Measurements from ENCODE around the gene MAP4. TPM values are rescaled to one million over a fixed set of nuclear protein-coding genes. Genes with fewer than 3 reads are reported as not detected.

The MAP4 gene
- polyA plus RNA-seq, 1 experiment = 285 TPM

- Histone ChIP-seq H3K27me3 (ENCODE audit: control insufficient read depth, insufficient read depth, low read length) (no peaks in the 10 kb centered on the region), H3K4me3 (ENCODE audit: low read depth, low read length) (no peak overlapping the region), H3K27ac (ENCODE audit: low read depth, low read length) (no peak overlapping the region), H3K9me3 (ENCODE audit: control insufficient read depth, insufficient read depth, low read length) (no peaks in the 10 kb centered on the region)
- TF ChIP-seq CTCF (IDR thresholded peaks at IDR 0.05; ENCODE audit: low read depth, low read length) = no peak
- POLR2A ChIA-PET = no interaction called here
- CTCF ChIA-PET = interaction anchor here (2.2 kb wide), 1 partner anchor 12 kb away, joined by 10 read pairs; no protein-coding TSS in a partner anchor
- DNase-seq (ENCODE audit: low read depth, low spot score) = no peak
Measured at GRCh38 chr3:47978386-47978785, 37.8 kb downstream of the MAP4 start.

- Histone ChIP-seq H3K27me3 (ENCODE audit: control insufficient read depth, insufficient read depth, low read length) (no peaks in the 10 kb centered on the region), H3K9me3 (ENCODE audit: control insufficient read depth, insufficient read depth, low read length) (no peaks in the 10 kb centered on the region), H3K4me3 (ENCODE audit: low read depth, low read length) (no peak overlapping the region), H3K27ac (ENCODE audit: low read depth, low read length) (no peak overlapping the region)
- ChIA-PET CTCF (interaction anchor here (2.2 kb wide), 1 partner anchor 14 kb away, joined by 10 read pairs; no protein-coding TSS in a partner anchor), POLR2A (no interaction called here)
- no peak for TF ChIP-seq CTCF (IDR thresholded peaks at IDR 0.05; ENCODE audit: low read depth, low read length)
- no peak for DNase-seq (ENCODE audit: low read depth, low spot score)
Measured at GRCh38 chr3:47976135-47976732, 40.0 kb downstream of the MAP4 start.

- TF ChIP-seq CTCF (IDR thresholded peaks at IDR 0.05; ENCODE audit: low read depth, low read length) = no peak
- POLR2A ChIA-PET = no interaction called here
- no peak overlapping the region for H3K27ac ChIP-seq (ENCODE audit: low read depth, low read length)
- H3K9me3 ChIP-seq (ENCODE audit: control insufficient read depth, insufficient read depth, low read length) = no peaks in the 10 kb centered on the region
- H3K27me3 ChIP-seq (ENCODE audit: control insufficient read depth, insufficient read depth, low read length) = no peaks in the 10 kb centered on the region
- CTCF ChIA-PET = interaction anchor here (1.1 to 1.3 kb wide), 2 partner anchors 15 to 176 kb away, joined by 3 to 5 read pairs; no protein-coding TSS in a partner anchor
- no peak overlapping the region for H3K4me3 ChIP-seq (ENCODE audit: low read depth, low read length)
- DNase-seq (ENCODE audit: low read depth, low spot score) = no peak
Measured at GRCh38 chr3:47974974-47975470, 41.2 kb downstream of the MAP4 start.

- Histone ChIP-seq H3K9me3 (ENCODE audit: control insufficient read depth, insufficient read depth, low read length) (no peaks in the 10 kb centered on the region), H3K27ac (ENCODE audit: low read depth, low read length) (no peak overlapping the region), H3K4me3 (ENCODE audit: low read depth, low read length) (no peak overlapping the region), H3K27me3 (ENCODE audit: control insufficient read depth, insufficient read depth, low read length) (no peaks in the 10 kb centered on the region)
- no peak for DNase-seq (ENCODE audit: low read depth, low spot score)
- ChIA-PET CTCF (interaction anchor here (1.4 to 1.6 kb wide), 2 partner anchors 19 to 146 kb away, joined by 3 to 11 read pairs; no protein-coding TSS in a partner anchor), POLR2A (no interaction called here)
- no peak for TF ChIP-seq CTCF (IDR thresholded peaks at IDR 0.05; ENCODE audit: low read depth, low read length)
Measured at GRCh38 chr3:47971081-47971480, 45.1 kb downstream of the MAP4 start.

GRCh38 chr3:47964740-47965139 is 51.5 kb downstream of the MAP4 start:
- TF ChIP-seq CTCF (IDR thresholded peaks at IDR 0.05; ENCODE audit: low read depth, low read length) = no peak
- Histone ChIP-seq H3K27me3 (ENCODE audit: control insufficient read depth, insufficient read depth, low read length) (no peaks in the 10 kb centered on the region), H3K9me3 (ENCODE audit: control insufficient read depth, insufficient read depth, low read length) (no peaks in the 10 kb centered on the region), H3K27ac (ENCODE audit: low read depth, low read length) (no peak overlapping the region), H3K4me3 (ENCODE audit: low read depth, low read length) (no peak overlapping the region)
- no peak for DNase-seq (ENCODE audit: low read depth, low spot score)
- ChIA-PET CTCF (interaction anchor here (1.3 kb wide), 1 partner anchor 25 kb away, joined by 3 read pairs; no protein-coding TSS in a partner anchor), POLR2A (no interaction called here)
